ENCODE data around the gene CARD10. TPM values are rescaled to one million over a fixed set of nuclear protein-coding genes. Genes with fewer than 3 reads are reported as not detected.

Gene CARD10
- total RNA-seq, 1 donor from 2014 or later = 8.3 TPM

GRCh38 chr22:37496651-37497050 lies 22.6 kb downstream of the CARD10 start:
- no peak for ATAC-seq (ENCODE audit: poor library complexity)
- intact Hi-C loops (cut with DNase I) = no loop called here

GRCh38 chr22:37493979-37494378 lies 25.2 kb downstream of the CARD10 start:
- ATAC-seq (ENCODE audit: poor library complexity) (no peak), DNase-seq (no peak)

More at GRCh38 chr22:37496651-37497050, 22.6 kb downstream of the CARD10 start:
- no peak for DNase-seq

GRCh38 chr22:37492428-37493344 lies 26.5 kb downstream of the CARD10 start:
- intact Hi-C loops (cut with DNase I) = no loop called here
- DNase-seq (no peak), ATAC-seq (ENCODE audit: poor library complexity) (no peak)

More at GRCh38 chr22:37493979-37494378, 25.2 kb downstream of the CARD10 start:
- intact Hi-C loops (cut with DNase I) = no loop called here

- intact Hi-C loops (cut with DNase I) = no loop called here
- ATAC-seq (ENCODE audit: poor library complexity) (no peak), DNase-seq (no peak)
Measured at GRCh38 chr22:37491559-37492427, 27.4 kb downstream of the CARD10 start.

GRCh38 chr22:37491106-37491505 lies 28.1 kb downstream of the CARD10 start:
- ATAC-seq (ENCODE audit: poor library complexity) (no peak), DNase-seq (no peak)
- intact Hi-C loops (cut with DNase I) = no loop called here

GRCh38 chr22:37489983-37490382 lies 29.2 kb downstream of the CARD10 start:
- intact Hi-C loops (cut with DNase I) = no loop called here
- no peak for DNase-seq
- no peak for ATAC-seq (ENCODE audit: poor library complexity)

- no peak for ATAC-seq (ENCODE audit: poor library complexity)
- DNase-seq = no peak
- intact Hi-C loops (cut with DNase I) = no loop called here
Measured at GRCh38 chr22:37488337-37489135, 30.7 kb downstream of the CARD10 start.

GRCh38 chr22:37487571-37487970 lies 31.6 kb downstream of the CARD10 start:
- DNase-seq = no peak
- intact Hi-C loops (cut with DNase I) = no loop called here

GRCh38 chr22:37487129-37487528 lies 32.1 kb downstream of the CARD10 start:
- ATAC-seq (ENCODE audit: poor library complexity) (no peak), DNase-seq (no peak)
- intact Hi-C loops (cut with DNase I) = no loop called here

More at GRCh38 chr22:37487571-37487970, 31.6 kb downstream of the CARD10 start:
- ATAC-seq (ENCODE audit: poor library complexity) = no peak

- intact Hi-C loops (cut with DNase I) = no loop called here
- ATAC-seq (ENCODE audit: poor library complexity) (peak; percentile 79), DNase-seq (peak; percentile 86)
Measured at GRCh38 chr22:37486224-37486845, 32.9 kb downstream of the CARD10 start, which contains the start of gene MFNG. MFNG (minus strand) TSS chr22:37486384; CDS start chr22:37486177, 207 bp downstream.

GRCh38 chr22:37485395-37486223 lies 33.6 kb downstream of the CARD10 start:
- ATAC-seq (ENCODE audit: poor library complexity) (no peak), DNase-seq (no peak)
- intact Hi-C loops (cut with DNase I) = no loop called here

GRCh38 chr22:37484480-37485394 lies 34.5 kb downstream of the CARD10 start:
- intact Hi-C loops (cut with DNase I) = no loop called here
- DNase-seq = peak; percentile 91
- peak; percentile 70 for ATAC-seq (ENCODE audit: poor library complexity)

- DNase-seq (no peak), ATAC-seq (ENCODE audit: poor library complexity) (no peak)
- intact Hi-C loops (cut with DNase I) = no loop called here
Measured at GRCh38 chr22:37483050-37483449, 36.2 kb downstream of the CARD10 start.

- intact Hi-C loops (cut with DNase I) = no loop called here
- ATAC-seq (ENCODE audit: poor library complexity) = no peak
- DNase-seq = no peak
Measured at GRCh38 chr22:37482244-37482643, 37.0 kb downstream of the CARD10 start.

GRCh38 chr22:37481347-37481907 lies 37.8 kb downstream of the CARD10 start:
- intact Hi-C loops (cut with DNase I) = no loop called here
- DNase-seq = no peak
- ATAC-seq (ENCODE audit: poor library complexity) = no peak

All from Right ventricle myocardium superior (tissue), 1 donor.